GM21529 (cell line): ENCODE results near the gene PCOLCE2.

Experiments
- ATAC-seq: cut with Tn5 transposase; IDR thresholded peaks from one replicate; pipeline ENCODE4 v1.9.1; 2021; ENCODE audit not compliant: unreplicated experiment

The PCOLCE2 gene

GRCh38 chr3:142818651-142819050, 70.2 kb downstream of the PCOLCE2 start:
- ATAC-seq = no peak

- no peak for ATAC-seq
Observed at GRCh38 chr3:142817897-142818296, 71.0 kb downstream of the PCOLCE2 start.

GRCh38 chr3:142817356-142817755, 71.5 kb downstream of the PCOLCE2 start:
- ATAC-seq = no peak

GRCh38 chr3:142815803-142816202, 73.1 kb downstream of the PCOLCE2 start:
- ATAC-seq = no peak

GRCh38 chr3:142809259-142809658, 79.6 kb downstream of the PCOLCE2 start:
- ATAC-seq = no peak

- no peak for ATAC-seq
Observed at GRCh38 chr3:142808103-142808917, 80.6 kb downstream of the PCOLCE2 start.

- no peak for ATAC-seq
Observed at GRCh38 chr3:142802891-142803290, 86.0 kb downstream of the PCOLCE2 start.

- ATAC-seq = no peak
Observed at GRCh38 chr3:142801746-142802145, 87.1 kb downstream of the PCOLCE2 start.

GRCh38 chr3:142796823-142797222, 92.1 kb downstream of the PCOLCE2 start:
- no peak for ATAC-seq

- ATAC-seq = no peak
Observed at GRCh38 chr3:142795332-142795731, 93.6 kb downstream of the PCOLCE2 start.

GRCh38 chr3:142794508-142794907, 94.4 kb downstream of the PCOLCE2 start:
- ATAC-seq = no peak

GRCh38 chr3:142787719-142788118, 101.2 kb downstream of the PCOLCE2 start:
- no peak for ATAC-seq

- no peak for ATAC-seq
Observed at GRCh38 chr3:142785996-142786395, 102.9 kb downstream of the PCOLCE2 start.

- no peak for ATAC-seq
Observed at GRCh38 chr3:142784228-142784627, 104.7 kb downstream of the PCOLCE2 start.

GRCh38 chr3:142782616-142783015, 106.3 kb downstream of the PCOLCE2 start:
- ATAC-seq = no peak

- ATAC-seq = no peak
Observed at GRCh38 chr3:142779591-142779990, 109.3 kb downstream of the PCOLCE2 start.

- ATAC-seq = no peak
Observed at GRCh38 chr3:142778541-142778940, 110.3 kb downstream of the PCOLCE2 start.

- no peak for ATAC-seq
Observed at GRCh38 chr3:142777927-142778326, 111.0 kb downstream of the PCOLCE2 start.

- no peak for ATAC-seq
Observed at GRCh38 chr3:142768338-142768737, 120.5 kb downstream of the PCOLCE2 start.
